HepG2 (cell line): ENCODE measurements around the gene ALDOA. TPM values are rescaled to one million over a fixed set of nuclear protein-coding genes. Genes with fewer than 3 reads are reported as not detected.

Experiments
- CENPT ChIP-seq: sonication (generic); formaldehyde crosslinking; IDR thresholded peaks from 2 replicates; pipeline ENCODE4 v1.8.0; 2022; ENCODE audit warnings: low read depth, mild to moderate bottlenecking, moderate library complexity, missing genetic modification reagents
- FOXM1 ChIP-seq: sonication (generic); formaldehyde crosslinking; IDR thresholded peaks from 2 replicates; pipeline ENCODE4 v1.5.0; 2020; ENCODE audit warnings: missing genetic modification reagents
- FOXP1 ChIP-seq, 2 experiments: fragments of 450-650 bp in 1 of 2; IDR thresholded peaks; 2 replicates each; pipeline ENCODE4 v1.6.1; 2017 to 2018; ENCODE audit warnings: antibody characterized with exemption in 1 of 2
- HDAC2 ChIP-seq: sonication (generic); formaldehyde crosslinking; IDR thresholded peaks from 2 replicates; pipeline ENCODE4 v1.4.0; 2020; ENCODE audit warnings: missing genetic modification reagents
- MEIS2 ChIP-seq: sonication (generic); formaldehyde crosslinking; IDR thresholded peaks from 2 replicates; pipeline ENCODE4 v1.9.0; 2021; ENCODE audit warnings: mild to moderate bottlenecking, missing genetic modification reagents
- NFKB2 ChIP-seq: sonication (generic); formaldehyde crosslinking; IDR thresholded peaks from 2 replicates; pipeline ENCODE4 v1.4.0; 2020; ENCODE audit warnings: missing genetic modification reagents, borderline replicate concordance
- RARA ChIP-seq: IDR thresholded peaks from 2 replicates; pipeline ENCODE4 v1.6.1; 2016; ENCODE audit warnings: missing genetic modification reagents, missing compliant biosample characterization
- SOX5 ChIP-seq: IDR thresholded peaks from 2 replicates; pipeline ENCODE4 v1.6.1; 2016; ENCODE audit warnings: borderline replicate concordance
- YEATS2 ChIP-seq: sonication (generic); formaldehyde crosslinking; IDR thresholded peaks from 2 replicates; pipeline ENCODE4 v1.4.0; 2020; ENCODE audit warnings: missing genetic modification reagents, borderline replicate concordance
- YY1 ChIP-seq: IDR thresholded peaks from 2 replicates; pipeline ENCODE4 v1.6.1; 2011; ENCODE audit warnings: low read length, low read depth, moderate library complexity, mild to moderate bottlenecking; ENCODE audit not compliant: insufficient read depth, insufficient replicate concordance
- ZFX ChIP-seq: sonication (generic); formaldehyde crosslinking; IDR thresholded peaks from 2 replicates; pipeline ENCODE4 v1.4.0; 2020; ENCODE audit warnings: mild to moderate bottlenecking, low read depth, missing genetic modification reagents, moderate library complexity
- ZNF335 ChIP-seq: sonication (generic); formaldehyde crosslinking; IDR thresholded peaks from 2 replicates; pipeline ENCODE4 v1.4.0; 2020; ENCODE audit warnings: missing genetic modification reagents
- ZNF607 ChIP-seq: sonication (generic); formaldehyde crosslinking; IDR thresholded peaks from 2 replicates; pipeline ENCODE4 v1.5.1; 2020; ENCODE audit warnings: missing genetic modification reagents, mild to moderate bottlenecking, borderline replicate concordance
- polyA plus RNA-seq, 8 experiments: library from polyadenylated mRNA; depleted of rRNA in 3 of 8; stranded (reverse) in 7 of 8; unstranded in 1 of 8; fragments of >200 nt; fragmentation: Illumina TruSeq in 4 of 8; extraction: Trizol in 4 of 8; gene quantifications; 2 replicates each; pipeline versions ENCODE4 v1.2.1 to v1.2.3, GENCODE V29; 2011 to 2016; ENCODE audit warnings: low read depth in 4 of 8, missing spikeins in 1 of 8, mixed read lengths in 1 of 8; ENCODE audit not compliant: insufficient read depth in 1 of 8
- total RNA-seq, 5 experiments: library from RNA; depleted of rRNA; stranded (reverse); fragments of >200 nt; fragmentation: Illumina TruSeq; extraction: Trizol; gene quantifications; 2 replicates each; pipeline ENCODE4 v1.2.3, GENCODE V29; 2016; ENCODE audit warnings: low read depth in 1 of 5
- TF ChIP-seq, protein P1 (sequence below): sonication (generic); formaldehyde crosslinking; IDR thresholded peaks from one replicate; pipeline ENCODE4 v1.5.1; 2020; ENCODE audit warnings: mild to moderate bottlenecking, missing genetic modification reagents; ENCODE audit errors: not compliant biosample characterization
- TF ChIP-seq, protein P2 (sequence below): sonication (generic); formaldehyde crosslinking; IDR thresholded peaks from 2 replicates; pipeline ENCODE4 v1.9.0; 2021; ENCODE audit warnings: missing genetic modification reagents, mild to moderate bottlenecking, borderline replicate concordance
- TF ChIP-seq, protein P3 (sequence below): sonication (generic); formaldehyde crosslinking; IDR thresholded peaks from 2 replicates; pipeline ENCODE4 v1.5.0; 2020; ENCODE audit warnings: missing genetic modification reagents

The ALDOA gene
- total and polyA plus RNA-seq, 2 of the 13 experiments (the other 11 are each of a cell fraction or from before 2014, with no cell fraction given): 925 to 1,884 TPM

DNA sequence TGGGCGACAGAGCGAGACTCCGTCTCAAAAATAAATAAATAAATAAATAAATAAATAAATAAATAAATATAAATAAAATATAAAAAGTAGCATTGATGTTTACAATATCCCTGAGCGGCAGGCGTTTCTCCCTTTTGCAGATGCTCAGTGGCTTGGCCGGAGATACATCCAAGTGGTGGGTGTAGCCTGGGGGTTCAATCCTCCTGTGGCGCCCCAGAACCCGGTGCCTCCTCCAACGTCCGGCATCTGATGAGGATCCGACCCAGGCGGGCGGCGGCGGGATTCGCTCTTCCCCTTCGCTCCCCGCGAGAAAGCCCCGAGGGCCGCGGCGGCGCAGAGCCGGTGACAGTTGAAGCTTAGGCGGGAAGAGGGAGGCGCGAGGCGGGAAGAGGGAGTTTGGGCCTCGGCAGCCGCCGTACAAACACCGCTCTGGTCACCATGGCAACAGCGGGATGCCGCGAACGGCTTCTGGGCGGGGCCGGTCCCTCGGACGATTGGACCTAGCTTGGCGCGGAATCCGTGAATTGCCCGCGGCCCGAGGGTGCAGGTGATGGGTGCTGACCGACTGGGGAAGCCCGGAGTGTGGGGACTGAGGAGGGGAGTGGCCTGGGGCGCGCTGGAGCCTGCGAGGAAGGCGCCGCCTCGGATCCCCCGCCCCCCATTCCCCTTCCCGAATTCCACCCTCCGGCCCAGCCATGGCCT, 12.7 kb upstream of the ALDOA start (continued):
- TF ChIP-seq, protein P1, sequence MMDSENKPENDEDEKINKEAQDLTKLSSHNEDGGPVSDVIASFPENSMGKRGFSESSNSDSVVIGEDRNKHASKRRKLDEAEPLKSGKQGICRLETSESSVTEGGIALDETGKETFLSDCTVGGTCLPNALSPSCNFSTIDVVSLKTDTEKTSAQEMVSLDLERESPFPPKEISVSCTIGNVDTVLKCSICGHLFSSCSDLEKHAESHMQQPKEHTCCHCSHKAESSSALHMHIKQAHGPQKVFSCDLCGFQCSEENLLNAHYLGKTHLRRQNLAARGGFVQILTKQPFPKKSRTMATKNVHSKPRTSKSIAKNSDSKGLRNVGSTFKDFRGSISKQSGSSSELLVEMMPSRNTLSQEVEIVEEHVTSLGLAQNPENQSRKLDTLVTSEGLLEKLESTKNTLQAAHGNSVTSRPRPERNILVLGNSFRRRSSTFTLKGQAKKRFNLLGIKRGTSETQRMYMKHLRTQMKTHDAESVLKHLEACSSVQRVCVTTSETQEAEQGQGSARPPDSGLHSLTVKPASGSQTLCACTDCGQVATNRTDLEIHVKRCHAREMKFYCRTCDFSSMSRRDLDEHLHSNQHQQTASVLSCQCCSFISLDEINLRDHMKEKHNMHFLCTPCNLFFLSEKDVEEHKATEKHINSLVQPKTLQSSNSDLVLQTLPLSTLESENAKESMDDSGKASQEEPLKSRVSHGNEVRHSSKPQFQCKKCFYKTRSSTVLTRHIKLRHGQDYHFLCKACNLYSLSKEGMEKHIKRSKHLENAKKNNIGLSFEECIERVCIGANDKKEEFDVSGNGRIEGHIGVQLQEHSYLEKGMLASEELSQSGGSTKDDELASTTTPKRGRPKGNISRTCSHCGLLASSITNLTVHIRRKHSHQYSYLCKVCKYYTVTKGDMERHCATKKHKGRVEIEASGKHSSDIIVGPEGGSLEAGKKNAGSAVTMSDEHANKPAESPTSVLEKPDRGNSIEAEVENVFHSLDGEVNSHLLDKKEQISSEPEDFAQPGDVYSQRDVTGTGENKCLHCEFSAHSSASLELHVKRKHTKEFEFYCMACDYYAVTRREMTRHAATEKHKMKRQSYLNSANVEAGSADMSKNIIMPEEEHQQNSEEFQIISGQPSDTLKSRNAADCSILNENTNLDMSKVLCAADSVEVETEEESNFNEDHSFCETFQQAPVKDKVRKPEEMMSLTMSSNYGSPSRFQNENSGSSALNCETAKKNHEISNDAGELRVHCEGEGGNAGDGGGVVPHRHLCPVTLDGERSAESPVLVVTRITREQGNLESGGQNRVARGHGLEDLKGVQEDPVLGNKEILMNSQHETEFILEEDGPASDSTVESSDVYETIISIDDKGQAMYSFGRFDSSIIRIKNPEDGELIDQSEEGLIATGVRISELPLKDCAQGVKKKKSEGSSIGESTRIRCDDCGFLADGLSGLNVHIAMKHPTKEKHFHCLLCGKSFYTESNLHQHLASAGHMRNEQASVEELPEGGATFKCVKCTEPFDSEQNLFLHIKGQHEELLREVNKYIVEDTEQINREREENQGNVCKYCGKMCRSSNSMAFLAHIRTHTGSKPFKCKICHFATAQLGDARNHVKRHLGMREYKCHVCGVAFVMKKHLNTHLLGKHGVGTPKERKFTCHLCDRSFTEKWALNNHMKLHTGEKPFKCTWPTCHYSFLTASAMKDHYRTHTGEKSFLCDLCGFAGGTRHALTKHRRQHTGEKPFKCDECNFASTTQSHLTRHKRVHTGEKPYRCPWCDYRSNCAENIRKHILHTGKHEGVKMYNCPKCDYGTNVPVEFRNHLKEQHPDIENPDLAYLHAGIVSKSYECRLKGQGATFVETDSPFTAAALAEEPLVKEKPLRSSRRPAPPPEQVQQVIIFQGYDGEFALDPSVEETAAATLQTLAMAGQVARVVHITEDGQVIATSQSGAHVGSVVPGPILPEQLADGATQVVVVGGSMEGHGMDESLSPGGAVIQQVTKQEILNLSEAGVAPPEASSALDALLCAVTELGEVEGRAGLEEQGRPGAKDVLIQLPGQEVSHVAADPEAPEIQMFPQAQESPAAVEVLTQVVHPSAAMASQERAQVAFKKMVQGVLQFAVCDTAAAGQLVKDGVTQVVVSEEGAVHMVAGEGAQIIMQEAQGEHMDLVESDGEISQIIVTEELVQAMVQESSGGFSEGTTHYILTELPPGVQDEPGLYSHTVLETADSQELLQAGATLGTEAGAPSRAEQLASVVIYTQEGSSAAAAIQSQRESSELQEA (CRISPR knock-in tag): peak; percentile 85
- TF ChIP-seq, protein P2, sequence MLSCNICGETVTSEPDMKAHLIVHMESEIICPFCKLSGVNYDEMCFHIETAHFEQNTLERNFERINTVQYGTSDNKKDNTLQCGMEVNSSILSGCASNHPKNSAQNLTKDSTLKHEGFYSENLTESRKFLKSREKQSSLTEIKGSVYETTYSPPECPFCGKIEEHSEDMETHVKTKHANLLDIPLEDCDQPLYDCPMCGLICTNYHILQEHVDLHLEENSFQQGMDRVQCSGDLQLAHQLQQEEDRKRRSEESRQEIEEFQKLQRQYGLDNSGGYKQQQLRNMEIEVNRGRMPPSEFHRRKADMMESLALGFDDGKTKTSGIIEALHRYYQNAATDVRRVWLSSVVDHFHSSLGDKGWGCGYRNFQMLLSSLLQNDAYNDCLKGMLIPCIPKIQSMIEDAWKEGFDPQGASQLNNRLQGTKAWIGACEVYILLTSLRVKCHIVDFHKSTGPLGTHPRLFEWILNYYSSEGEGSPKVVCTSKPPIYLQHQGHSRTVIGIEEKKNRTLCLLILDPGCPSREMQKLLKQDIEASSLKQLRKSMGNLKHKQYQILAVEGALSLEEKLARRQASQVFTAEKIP (CRISPR knock-in tag): no peak
- peak; percentile 99 for TF ChIP-seq YEATS2
- TF ChIP-seq CENPT (CRISPR knock-in tag): peak; percentile 76
- no peak; the same call in 1 of the 2 replicates for TF ChIP-seq FOXM1
- peak; percentile 69 for TF ChIP-seq YY1
- peak; percentile 91 for TF ChIP-seq ZFX (CRISPR knock-in tag)
- peak; percentile 98 for TF ChIP-seq ZNF607
- TF ChIP-seq NFKB2: peak; percentile 98
- TF ChIP-seq SOX5 (CRISPR knock-in tag): peak; percentile 75
- peak; percentile 97 for TF ChIP-seq MEIS2
- no peak for TF ChIP-seq FOXP1 (IDR thresholded peaks at IDR 0.05)
- TF ChIP-seq FOXP1 (CRISPR knock-in tag; IDR thresholded peaks at IDR 0.05): no peak
- peak; percentile 97 for TF ChIP-seq HDAC2
- TF ChIP-seq, protein P3, sequence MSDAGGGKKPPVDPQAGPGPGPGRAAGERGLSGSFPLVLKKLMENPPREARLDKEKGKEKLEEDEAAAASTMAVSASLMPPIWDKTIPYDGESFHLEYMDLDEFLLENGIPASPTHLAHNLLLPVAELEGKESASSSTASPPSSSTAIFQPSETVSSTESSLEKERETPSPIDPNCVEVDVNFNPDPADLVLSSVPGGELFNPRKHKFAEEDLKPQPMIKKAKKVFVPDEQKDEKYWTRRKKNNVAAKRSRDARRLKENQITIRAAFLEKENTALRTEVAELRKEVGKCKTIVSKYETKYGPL (CRISPR knock-in tag): no peak
- TF ChIP-seq ZNF335 (CRISPR knock-in tag): peak; percentile 81; the same call in 1 of the 2 replicates
- peak; percentile 43; the same call in 1 of the 2 replicates for TF ChIP-seq RARA
